Stimulated activated CD4-positive, alpha-beta T cell treated with anti-CD3 and anti-CD28 coated beads, Interleukin-12 subunit alpha, Interleukin-12 subunit beta, amount 100 ng/mL, for 48 hours (primary cell): ENCODE results near the gene GLS.
A peak's percentile ranks its signal among the peaks of the same experiment; 100 is the strongest.
"Not testable (repeated sequence)": the region's sequence is repeated elsewhere in the genome, so short reads cannot be mapped to it uniquely, and the experiment has no call there.

Experiments used
- DNase-seq, 3 donors: peaks; one replicate each; pipeline ENCODE4 v3.0.0-alpha.2; 2020; ENCODE audit warnings: low read depth in 2 of 3, low spot score in 1 of 3

GLS gene

DNA sequence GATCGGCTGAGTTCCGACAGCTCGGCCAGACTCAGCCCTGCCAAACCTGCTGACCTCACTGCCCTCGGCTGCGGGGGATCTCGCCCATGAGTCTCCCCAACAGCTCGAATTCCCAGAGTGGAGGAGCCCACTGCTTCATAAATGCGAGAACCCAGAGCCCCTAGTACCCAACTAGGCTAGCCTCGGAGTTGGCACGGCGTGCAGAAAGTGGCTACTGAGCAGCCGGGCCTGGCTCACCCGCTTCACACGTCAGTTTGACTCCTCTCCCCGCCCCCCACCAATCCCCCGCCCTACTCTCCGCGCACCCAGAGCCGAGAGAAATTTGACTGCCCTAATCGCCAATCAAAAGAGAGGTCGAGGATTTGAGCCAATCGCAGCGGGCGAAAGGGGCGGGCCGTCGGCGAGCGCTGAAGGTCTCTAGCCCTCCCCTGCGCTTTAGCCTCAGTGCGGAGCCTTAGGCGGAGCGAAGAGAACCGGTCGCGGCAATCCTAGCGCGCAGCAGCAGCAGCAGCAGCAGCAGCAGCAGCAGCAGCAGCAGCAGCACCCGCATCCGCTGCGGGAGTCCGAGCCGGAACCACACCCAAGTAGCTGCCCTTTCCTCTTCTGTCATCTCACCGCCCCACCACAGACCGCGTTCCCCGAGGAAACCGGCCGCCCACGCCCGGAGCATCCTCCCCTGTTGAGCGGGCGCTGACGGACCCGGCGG, at the start of gene GLS:
TSS of gene GLS (plus strand) at position 444 of the 706 bp plus-strand sequence. CDS start 264 bp downstream, outside the sequence.
- peak; percentile 91 to 95 (median 93) for DNase-seq

DNA sequence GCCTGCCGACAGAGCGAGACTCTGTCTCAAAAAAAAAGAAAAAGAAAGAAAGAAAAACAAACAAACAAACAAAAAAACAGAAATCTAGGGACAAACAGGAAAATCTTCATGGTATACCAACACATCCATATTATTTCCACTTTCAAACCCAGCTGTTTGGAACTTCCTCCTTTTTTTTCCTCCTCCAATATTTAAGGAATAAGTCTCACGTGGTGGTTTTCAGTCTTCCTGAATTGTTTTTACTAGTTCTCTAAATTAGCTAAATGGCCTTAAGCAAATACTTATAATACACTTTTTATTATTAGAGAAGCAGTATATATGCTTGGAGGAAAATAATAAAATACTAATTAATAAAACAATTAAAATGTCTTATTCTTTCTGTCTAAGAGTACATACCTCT, 48.7 kb upstream of the GLS start:
- no peak for DNase-seq

DNA sequence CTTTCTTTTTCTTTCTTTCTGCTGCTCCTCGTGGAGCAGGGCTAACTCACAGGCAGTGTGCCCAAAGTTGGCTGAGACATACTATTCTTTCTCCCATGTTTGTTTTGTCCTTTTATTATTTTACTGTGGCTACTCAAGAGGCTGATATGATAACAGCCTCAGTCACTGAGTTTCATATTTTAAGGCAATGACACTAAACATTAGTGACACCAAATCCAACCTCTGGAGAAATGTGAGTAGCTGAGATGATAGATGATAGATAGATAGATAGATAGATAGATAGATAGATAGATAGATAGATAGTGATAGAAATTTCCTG, 45.8 kb upstream of the GLS start:
- DNase-seq, result no peak

DNA sequence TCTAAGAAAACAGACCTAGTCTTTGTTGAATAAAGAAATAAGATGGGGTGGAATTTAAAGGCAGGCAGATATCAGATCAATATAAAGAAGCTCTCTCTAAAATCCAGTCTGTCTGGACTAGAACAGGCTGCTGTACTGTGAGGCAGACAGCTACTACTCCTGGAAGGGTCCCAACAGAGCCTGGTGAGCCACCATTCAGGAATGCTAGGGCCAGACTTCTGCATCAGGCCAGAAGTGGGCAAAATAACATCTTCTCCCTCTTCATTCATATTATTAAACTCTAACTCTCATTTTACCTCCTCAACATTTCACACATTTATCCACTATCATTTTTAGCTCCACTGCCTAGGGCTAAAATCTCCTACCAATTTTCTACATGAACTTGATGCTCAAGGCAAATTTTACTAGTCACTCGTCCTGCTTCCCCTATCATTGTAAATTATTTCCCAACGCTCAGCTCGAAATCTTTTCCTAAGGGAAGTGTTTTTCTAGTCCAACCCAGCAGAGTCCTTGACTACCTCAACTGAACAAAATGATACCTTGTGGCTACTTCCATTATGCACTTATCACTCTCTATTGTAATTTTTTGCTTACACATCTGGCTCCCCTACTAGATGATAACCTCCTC, 45.2 kb upstream of the GLS start:
- DNase-seq, result no peak

DNA sequence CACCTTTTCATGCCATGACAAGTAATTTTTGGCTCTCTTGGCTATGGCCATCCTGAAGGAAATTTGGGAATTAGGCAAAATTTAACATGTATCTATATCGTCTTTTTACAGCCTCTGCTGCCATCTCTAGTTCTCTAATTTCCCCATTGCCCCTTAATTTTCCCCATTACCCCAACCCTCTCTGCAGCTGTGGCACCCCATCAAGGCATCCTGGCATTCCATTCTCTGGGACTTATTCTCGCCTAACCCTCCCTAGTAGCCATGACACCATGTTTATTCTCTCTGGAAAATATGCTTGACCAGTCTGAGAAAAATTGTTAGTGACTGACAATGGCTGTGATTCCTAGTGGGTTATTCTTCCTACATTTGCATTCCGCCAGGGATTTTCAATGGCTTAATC, 43.9 kb upstream of the GLS start:
- no peak for DNase-seq

DNA sequence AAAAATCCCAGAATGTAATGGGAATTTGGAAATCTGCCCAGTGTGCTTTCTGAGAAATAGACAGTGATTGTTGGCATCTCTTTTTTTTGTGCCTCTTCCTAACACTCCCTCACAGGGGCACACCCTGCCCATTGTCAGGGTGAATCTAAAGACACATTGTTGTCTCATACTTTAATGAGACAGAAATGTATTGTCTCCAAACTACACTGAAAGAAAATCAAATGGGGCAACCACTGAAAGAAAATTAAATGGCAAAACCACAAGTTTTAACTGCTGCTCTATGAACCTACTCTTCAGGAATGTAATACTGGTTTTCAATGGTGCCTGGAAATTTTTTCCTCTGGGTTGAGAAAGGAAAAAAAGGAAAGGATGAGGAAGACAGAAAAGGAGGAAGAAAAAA, 43.2 kb upstream of the GLS start:
- DNase-seq, result no peak

DNA sequence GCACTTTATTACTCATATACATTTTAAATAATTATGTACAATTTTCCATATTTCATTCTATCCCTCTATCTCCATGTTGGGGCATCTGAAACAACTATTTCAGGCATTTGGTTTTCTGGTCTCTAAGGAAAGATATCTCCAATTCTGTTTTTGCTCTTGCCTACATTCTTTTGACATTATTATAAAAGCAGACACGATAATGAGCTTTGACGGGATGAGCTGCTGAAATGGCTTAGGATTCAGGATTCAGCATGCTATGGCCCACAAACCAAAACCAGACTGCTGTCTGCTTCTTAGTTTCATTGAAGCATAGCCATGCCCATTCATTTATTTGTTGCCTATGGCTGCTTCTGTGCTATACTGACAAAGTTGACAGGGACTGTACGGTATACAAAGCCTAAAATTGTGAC, 42.7 kb upstream of the GLS start:
- DNase-seq, result no peak

DNA sequence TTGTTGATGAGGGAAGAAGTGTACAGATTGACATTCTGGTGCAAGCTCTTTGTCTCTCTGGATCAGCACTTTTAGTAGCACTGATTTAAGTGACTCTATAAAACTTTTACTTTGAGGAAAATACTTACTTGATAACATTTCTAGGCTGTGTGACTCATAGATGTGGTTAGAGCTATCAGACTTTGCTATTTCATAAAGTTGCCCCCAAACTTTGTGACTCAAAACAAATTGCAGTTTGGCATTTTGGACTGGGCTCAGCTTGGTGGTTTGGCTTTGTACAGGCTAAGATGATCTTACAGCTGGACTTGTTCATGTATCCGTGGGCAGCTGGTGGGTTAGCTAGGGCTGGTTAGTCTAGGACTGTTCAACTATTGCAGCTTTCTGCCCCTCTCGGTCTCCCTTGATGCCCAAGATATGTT, 42.1 kb upstream of the GLS start:
- DNase-seq, result peak in 1 of 3 donors; percentile 19

DNA sequence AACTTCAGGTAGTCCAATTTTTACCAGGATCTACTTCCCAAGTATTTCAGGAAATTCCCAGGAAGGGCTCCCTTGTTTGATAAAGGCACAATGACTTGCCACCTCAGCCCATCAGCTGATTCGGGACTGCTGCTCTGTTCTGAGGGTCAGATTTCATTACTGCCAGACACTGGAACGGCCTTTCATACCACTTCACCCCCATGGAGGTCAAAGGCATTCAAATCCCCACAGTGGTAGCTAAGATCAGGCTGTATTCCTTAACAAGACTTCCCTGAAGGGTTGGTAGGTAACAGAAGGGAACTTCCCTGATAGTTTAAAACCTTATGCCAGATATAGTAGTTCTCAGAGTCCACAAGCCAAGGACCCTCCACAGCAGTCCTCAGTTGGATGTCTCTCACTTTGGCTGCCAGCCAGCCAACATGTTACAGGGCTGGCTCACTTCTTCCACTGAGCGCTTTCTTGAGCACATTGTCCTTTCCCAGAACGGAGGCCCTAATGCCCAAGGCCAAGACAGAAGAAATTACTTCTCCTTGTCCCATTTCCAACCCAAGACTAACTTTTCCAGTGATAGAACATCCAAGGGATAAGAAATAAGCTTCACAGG, 40.0 kb upstream of the GLS start:
- DNase-seq, result no peak

DNA sequence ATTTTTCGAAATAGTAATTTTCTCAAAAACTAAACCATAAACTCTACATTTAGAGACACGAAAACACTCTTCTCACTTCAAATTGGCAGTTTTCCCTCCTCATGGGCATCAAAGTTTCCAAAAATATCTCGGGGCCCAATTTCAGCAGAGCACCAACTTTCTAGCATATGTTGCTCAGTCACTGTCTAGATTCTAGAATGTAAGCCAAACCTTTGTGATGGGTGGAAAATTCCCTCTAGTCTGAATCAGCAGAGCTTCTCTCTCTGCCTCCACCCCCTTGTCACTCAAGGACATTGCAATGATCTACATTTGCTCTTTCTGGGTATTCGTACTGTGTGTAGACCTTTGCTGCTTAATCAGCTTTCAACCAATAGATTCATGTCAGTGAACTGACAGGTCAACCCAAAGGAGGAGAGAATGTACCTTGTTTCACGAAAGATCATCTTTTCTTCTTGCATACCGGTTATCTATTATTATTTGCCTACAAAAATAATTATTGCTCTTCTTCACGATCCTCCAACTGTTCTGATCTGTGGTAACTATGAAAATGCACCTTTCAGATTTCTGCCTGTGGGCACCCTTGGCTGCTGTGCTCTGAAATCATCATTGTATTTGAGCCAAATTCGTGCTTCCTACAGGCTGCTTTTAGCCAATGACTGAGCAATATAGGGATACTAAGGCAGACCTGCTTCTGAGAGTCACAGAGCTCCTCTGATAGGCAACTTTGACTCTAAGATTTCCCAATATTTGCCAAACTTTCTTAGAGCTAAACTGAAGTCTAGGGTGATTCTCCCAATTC, 38.7 kb upstream of the GLS start:
- DNase-seq, result peak in 1 of 3 donors; percentile 25

DNA sequence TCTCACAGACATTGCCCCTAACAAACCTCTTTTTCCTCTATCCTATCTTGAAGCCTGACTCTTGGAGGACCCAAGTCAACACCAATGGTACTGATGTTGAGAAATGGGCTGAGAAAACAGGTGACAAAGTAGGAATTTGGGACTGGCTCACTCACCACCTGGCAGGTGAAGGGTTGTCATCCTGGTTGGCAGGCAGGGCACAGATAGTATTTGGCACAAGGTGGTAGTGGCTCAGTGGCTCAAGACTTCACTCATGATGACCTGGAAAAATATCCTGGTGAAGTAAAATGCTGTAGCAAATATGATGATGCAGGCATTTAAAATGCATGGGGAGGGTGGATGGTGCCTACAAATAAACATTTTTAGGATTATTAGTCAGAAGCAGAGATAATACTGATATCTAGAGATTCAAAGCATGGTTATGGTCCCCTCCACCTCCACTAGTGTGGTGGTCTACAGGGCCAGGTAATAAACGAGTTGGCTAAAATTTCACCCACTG, 38.0 kb upstream of the GLS start:
- DNase-seq, result no peak

DNA sequence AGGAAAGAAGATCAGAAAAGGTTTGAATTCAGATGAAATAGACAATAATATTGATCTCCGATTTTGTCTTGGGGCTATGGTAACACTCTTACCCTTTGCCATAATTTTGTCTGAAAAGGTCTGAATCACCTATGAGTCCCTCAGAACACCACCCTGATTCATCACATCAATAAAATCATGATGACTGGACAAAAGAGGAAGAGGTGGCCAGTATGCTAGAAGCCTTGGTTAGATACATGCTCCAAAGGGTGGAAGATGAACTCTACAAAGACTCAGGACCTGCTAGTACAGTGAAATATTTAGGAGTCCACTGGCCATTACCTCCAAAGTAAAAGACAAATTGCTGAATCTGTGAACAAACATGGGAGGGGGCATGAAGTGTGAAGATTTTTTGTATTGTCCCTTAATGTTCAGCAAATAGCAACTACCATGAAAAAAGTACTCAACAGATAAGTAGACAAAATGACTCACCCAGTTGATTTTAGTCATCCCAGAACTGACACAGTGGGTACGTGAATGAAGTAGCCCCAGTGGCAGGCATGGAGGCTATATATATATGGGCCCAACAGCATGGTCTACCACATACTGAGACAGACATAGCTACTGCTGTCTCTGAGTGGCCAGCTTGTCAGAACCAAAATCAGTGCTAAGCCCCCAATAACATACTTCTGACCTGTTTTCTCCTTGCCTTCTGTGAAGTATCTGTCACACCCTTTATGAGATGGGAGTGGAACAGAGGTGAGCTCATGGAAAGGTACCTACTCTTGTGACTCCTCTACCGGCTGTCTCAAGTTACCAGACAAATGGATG, 36.5 kb upstream of the GLS start:
- DNase-seq, result peak in 2 of 3 donors; percentile 36 to 66

DNA sequence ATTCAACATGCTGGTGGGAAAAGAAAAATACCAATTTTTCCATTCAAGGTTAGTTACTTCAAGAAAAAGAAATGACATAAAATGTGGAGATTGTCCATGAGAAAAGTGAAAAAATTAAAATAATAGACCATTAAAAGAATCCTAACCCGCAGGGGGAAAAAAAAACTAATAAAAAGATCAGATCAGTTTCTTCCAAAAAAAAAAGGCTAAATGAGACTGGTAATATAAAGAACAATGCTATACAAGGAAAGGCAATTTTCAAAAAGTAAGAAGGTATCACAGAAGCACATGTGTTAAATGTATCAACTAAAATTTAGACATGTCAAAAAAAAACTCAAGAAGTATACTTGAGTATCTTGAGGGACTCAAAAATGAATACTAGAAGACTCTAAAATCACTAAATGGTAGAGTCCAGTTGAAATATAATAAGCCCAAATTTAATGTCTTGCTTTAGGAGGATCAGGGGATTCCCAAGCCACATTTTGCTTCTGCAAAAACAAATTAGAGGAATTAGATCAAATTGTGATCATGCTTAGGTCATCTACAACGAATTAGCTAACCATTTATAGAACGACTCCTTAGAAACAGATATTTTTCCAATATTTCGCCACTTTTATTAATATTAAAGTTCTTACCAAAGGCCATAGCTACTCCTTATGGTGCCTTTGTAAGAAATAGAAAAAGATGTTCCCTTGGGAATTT, 35.8 kb upstream of the GLS start:
- DNase-seq, result no peak

DNA sequence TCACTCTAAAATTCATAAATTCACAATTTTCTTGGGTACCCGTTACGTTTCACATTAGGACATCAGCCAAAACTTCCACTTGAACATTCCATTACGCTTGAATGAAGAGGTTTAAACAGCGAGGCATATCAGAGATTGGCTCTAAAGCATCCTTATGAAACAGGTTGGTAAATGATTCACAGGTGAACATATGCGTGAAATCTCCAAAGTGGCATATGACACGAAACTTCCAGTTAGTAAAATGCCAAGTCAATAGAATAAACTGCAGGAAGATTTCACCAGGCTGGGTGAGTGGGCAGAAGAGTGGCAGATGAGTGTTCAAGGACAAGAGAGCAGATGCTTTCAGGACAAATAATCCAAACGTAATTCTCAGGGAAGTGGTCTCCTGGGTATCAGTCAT, 33.9 kb upstream of the GLS start:
- no peak for DNase-seq

DNA sequence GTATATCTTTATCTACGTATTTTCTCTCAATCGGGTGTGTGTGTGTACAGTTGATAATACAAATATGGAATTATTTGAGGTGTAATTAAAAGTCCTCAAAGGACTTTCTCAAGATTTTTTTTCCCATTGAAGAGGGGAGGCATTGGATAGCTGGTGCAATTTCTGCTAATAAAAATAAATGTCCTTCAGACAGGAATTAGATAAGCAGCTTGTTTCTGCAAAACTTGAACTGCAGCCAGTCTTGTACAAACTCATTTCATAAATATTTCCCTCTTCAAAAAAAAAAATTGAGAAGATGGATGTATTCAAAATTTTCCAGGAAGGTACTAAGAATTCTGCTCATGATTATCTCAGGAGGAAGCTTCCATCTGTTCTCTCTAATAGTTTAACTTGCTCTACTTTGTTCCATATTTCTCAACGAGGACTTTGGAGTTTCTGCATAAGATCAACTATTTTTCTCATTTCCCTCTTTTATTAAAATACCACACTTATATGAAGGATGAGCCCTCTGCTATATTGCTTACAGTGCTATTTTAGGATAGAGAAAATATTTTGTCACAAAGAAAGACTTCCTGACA, 33.0 kb upstream of the GLS start:
- no peak for DNase-seq

DNA sequence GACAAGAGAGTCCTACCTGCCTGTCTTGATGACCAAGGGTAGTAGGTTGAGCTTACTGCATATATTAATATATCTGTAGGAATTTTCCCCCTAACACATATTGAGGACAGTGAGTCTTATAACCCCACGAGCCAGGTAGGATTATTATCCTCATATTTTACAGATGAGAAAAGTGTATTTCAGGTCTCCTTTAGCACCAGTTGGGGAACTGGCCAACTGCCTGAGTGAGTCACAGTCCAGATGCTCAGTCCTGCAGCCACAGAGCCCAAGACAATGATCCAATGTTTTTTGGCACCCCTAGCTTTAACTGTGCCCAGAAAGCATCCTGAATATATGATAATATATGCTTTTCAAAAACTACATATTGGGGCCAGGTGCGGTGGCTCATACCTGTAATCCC, 30.8 kb upstream of the GLS start:
- DNase-seq, result no peak

DNA sequence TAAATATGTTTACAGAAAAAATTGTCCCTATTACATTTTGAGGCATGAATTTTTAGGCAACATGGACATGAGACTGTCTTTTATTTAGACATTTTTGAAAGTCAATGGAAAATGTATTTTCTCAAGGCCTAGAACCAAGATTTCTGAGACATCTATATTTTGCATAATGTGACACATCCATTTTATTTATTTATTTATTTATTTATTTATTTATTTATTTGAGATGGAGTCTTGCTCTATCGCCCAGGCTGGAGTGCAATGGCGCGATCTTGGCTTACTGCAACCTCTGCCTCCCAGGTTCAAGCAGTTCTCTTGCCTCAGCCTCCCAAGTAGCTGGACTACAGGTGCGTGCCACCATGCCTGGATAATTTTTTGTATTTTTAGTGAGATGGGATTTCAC, 27.6 kb upstream of the GLS start:
- DNase-seq, result not testable (repeated sequence)

DNA sequence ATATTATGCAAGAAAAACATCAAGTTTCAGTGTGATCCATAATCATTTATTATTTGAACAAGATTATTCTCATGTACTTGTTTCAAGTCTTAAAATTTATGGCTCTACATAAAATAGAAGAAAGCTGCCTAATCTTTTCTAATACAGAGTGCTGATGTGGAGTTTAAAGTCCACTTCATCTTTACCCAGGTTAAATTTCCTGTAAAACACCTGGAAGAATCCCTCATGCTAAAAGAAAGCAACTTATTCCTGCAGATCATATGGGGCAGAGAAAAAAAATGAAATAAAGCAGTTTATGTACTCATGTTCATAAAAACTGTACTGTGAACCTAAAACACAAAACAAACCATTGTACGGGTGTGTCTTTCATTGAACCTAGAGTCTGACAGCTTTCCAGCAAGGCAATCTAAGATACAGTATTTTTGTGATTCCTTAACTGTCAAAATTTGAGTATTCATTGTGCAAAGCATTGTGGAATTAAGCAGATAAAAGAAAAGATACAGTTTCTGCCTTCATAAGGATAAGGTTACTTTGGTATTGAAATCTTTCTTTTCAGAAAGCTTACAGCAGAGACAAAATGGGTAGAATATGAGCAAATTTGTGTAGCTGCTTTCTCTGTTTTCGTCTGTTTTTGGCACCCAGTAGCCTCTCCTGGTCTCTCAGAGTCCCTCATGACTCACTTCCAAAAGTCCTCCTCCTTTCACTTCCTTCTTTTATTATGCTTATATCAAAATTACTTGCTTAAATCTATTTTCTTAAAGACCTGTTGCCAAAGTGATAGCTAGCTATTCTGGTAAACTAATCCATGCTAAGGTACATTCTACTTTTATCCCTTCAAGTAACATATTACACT, 26.9 kb upstream of the GLS start:
- no peak for DNase-seq

DNA sequence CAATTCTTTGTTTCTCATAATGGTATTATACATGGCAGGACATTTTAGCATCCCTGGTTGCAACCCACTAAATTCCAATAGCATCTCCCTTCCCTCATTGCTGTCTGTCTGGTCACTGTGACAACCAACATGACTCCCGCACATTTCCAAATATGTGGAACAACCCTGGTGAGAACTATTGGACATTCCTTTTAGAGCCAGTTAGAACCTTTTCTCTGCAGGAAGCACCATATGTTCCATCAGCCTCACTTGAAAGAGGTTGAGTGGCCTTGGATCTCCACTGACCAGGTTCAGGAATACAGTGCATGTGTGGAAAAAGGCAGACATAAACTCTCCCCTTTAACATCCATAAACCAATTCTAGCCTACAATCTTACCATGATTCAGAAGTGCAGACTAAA, 25.9 kb upstream of the GLS start:
- DNase-seq, result no peak
